Keratinocyte (primary cell): ENCODE results near the gene ADAP2.

Experiments used
- EZH2 ChIP-seq: IDR thresholded peaks from one replicate; pipeline ENCODE4 v1.6.1; 2012; ENCODE audit warnings: inconsistent platforms, mild to moderate bottlenecking, low read length, moderate library complexity
- TF ChIP-seq, protein P1 (sequence below), 3 experiments: IDR thresholded peaks in 1 of 3; conservative IDR thresholded peaks in 1 of 3; optimal IDR thresholded peaks in 1 of 3; 2 replicates in 2 of 3; 3 replicates in 1 of 3; pipeline versions ENCODE3 to v1.5.1; 2011; ENCODE audit warnings: low read length in 3 of 3, mild to moderate bottlenecking in 3 of 3, moderate library complexity in 2 of 3, control low read depth in 1 of 3, inconsistent platforms in 1 of 3; ENCODE audit not compliant: insufficient read depth in 2 of 3; ENCODE audit errors: extremely low read depth in 1 of 3

DNA sequence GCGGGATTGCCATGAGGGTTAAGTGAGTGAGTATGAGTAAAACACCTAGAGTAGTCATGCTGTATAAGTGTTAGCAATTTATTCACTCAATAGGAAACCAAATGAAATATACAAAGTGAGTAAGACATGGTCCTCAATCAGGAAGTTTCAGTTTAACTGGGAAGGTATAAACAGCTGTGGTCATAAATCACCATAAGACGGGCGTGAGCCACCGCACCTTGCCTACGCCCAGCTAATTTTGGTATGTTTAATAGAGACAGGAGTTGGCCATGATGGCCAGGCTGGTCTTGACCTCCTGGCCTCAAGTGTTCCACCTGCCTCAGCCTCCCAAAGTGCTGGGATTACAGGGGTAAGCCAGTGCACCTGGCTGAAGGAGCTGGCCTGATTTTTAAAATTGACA lies 76.1 kb downstream of the ADAP2 start:
- TF ChIP-seq, protein P1, sequence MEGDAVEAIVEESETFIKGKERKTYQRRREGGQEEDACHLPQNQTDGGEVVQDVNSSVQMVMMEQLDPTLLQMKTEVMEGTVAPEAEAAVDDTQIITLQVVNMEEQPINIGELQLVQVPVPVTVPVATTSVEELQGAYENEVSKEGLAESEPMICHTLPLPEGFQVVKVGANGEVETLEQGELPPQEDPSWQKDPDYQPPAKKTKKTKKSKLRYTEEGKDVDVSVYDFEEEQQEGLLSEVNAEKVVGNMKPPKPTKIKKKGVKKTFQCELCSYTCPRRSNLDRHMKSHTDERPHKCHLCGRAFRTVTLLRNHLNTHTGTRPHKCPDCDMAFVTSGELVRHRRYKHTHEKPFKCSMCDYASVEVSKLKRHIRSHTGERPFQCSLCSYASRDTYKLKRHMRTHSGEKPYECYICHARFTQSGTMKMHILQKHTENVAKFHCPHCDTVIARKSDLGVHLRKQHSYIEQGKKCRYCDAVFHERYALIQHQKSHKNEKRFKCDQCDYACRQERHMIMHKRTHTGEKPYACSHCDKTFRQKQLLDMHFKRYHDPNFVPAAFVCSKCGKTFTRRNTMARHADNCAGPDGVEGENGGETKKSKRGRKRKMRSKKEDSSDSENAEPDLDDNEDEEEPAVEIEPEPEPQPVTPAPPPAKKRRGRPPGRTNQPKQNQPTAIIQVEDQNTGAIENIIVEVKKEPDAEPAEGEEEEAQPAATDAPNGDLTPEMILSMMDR (optimal IDR thresholded peaks at IDR 0.05 in 1 of 3, IDR thresholded peaks at IDR 0.05 in 1 of 3, conservative IDR thresholded peaks at IDR 0.05 in 1 of 3; ENCODE audit: extremely low read depth in 1 of 3, insufficient read depth in 2 of 3, low read length in 3 of 3): no peak
- TF ChIP-seq EZH2: no peak
